ENCODE measurements around the gene RNF13. TPM values are rescaled to one million over a fixed set of nuclear protein-coding genes. Genes with fewer than 3 reads are reported as not detected.

The RNF13 gene
- total and polyA plus RNA-seq, 2 of the 4 experiments (the other 2 are of a cell fraction), result 12.8 to 29.8 TPM

DNA sequence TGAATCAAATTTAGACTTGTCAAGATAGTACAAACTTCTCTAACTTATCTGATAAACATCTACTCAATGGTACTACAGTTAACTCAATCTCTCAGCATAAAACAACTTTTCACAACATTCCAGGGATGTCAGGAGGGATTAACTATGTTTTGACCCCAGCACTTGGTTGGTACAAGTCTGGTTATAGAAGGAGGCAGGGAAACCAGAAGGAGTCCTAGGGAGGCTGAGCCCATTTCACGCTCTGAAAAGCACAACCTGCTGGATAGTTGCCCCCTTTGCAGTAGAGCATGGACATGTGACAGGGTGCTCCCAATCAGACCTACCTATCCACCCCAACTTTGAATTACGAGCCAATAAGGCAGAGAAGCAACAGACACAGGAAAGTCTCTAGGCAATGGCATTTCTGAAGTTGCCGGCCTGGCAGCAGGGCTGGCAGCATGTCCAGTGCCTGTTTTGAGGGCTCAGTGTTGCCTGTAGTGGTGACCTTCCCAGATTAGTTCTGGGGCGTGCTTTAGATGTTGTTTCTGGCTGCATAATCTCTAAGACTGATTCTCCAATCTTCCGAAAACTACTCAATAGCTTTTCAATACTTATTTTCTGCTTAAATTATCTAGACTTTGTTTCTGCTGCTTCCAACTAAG, 28.8 kb upstream of the RNF13 start (continued):
- TF ChIP-seq RAD21 (IDR thresholded peaks at IDR 0.05; ENCODE audit: low read length), result no peak

DNA sequence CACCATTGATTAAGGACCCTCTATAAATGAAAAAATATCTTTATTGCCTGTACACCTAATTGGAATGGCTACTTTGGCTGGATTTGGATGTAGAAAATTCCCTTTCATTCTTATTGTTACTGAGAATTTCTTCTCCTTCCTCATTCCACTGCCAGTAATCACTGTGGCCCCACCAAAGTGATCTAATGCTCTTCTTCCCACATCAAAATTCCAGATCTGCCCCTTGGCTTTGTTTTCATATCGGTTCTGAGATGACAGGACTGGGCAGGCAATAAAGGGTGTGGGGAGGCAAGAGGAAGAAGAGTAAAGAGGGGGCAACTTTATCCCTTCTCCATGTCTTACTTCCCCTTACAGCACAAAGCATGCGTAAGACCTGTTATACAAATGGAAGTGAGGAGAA, 22.7 kb upstream of the RNF13 start:
- no peak overlapping the region for H2AK9ac ChIP-seq (replicated peaks; ENCODE audit: low read depth, low read length, poor library complexity)
- POLR2A ChIA-PET (ENCODE audit: unreplicated experiment), result no interaction called here
- H3K4me3 ChIP-seq (ENCODE audit: insufficient read depth, low read depth, low read length), result no peak overlapping the region
- H4K5ac ChIP-seq (ENCODE audit: low read depth, low read length), result no peak overlapping the region
- in situ Hi-C loops (cut with MboI; ENCODE audit: low sequenced_read_pairs), result no loop called here
- H2BK20ac ChIP-seq (ENCODE audit: low read depth, low read length), result peak overlapping the region; percentile 76
- peak overlapping the region; percentile 77 for H2BK120ac ChIP-seq (ENCODE audit: low read depth, low read length)
- dilution Hi-C loops (cut with HindIII; ENCODE audit: low sequenced_read_pairs, unreplicated experiment), result no loop called here
- no TSS peak for BruUV-seq (replicated peaks)
- H3K4me1 ChIP-seq (ENCODE audit: control insufficient read depth, insufficient read depth, low read length), result peaks cover 3% of the 10 kb centered on the region; the same call in 1 of the 2 replicates
- peak overlapping the region; percentile 81 for H2AFZ ChIP-seq (replicated peaks; ENCODE audit: low read length, poor library complexity)
- H2AK5ac ChIP-seq (ENCODE audit: low read depth, low read length), result peak overlapping the region; percentile 51; the same call in 1 of the 2 replicates
- intact Hi-C loops (cut with micrococcal nuclease), result no loop called here
- no peak overlapping the region for H2BK5ac ChIP-seq (ENCODE audit: low read depth, low read length, poor library complexity, severe bottlenecking)
- no peaks in the 10 kb centered on the region for H3K9me3 ChIP-seq (ENCODE audit: control insufficient read depth, insufficient read depth, low read length)
- no peak overlapping the region for H3K4me2 ChIP-seq (ENCODE audit: low read depth, low read length)
- H4K91ac ChIP-seq (ENCODE audit: insufficient read depth, low read depth, low read length), result no peak overlapping the region
- H2BK15ac ChIP-seq (ENCODE audit: low read depth, low read length), result no peak overlapping the region; the same call in 2 of the 3 replicates
- CTCF ChIA-PET, result no interaction called here
- DNase-seq (peak; percentile 44), ATAC-seq (ENCODE audit: low read depth) (no peak)
- peak overlapping the region in 1 of 2 experiments; percentile 67; a peak in 1 of 4 replicates for H4K8ac ChIP-seq (ENCODE audit: low read depth in 2 of 2, low read length in 2 of 2)
- H3K23ac ChIP-seq (ENCODE audit: low read depth, low read length), result no peak overlapping the region
- no peaks in the 10 kb centered on the region for H3K36me3 ChIP-seq (ENCODE audit: control insufficient read depth, insufficient read depth, low read length)
- H3K9ac ChIP-seq (ENCODE audit: low read depth, low read length), result no peak overlapping the region
- H4K20me1 ChIP-seq (ENCODE audit: insufficient read depth, low read length), result no peaks in the 10 kb centered on the region
- peak overlapping the region; percentile 56 for H3K4ac ChIP-seq (ENCODE audit: low read depth, low read length)
- no CpG with 5 or more reads among the region's 2 CpGs for WGBS, 2 experiments (ENCODE audit: extremely low coverage in 2 of 2, insufficient read length in 1 of 2)
- H3K9me1 ChIP-seq (ENCODE audit: insufficient read depth, low read length), result no peaks in the 10 kb centered on the region
- no peak overlapping the region for H3K18ac ChIP-seq (ENCODE audit: low read depth, low read length)
- H3K79me1 ChIP-seq (ENCODE audit: low read depth in 1 of 2, low read length in 2 of 2), result no peaks in the 10 kb centered on the region
- no peaks in the 10 kb centered on the region for H3K27me3 ChIP-seq (ENCODE audit: control insufficient read depth, insufficient read depth, low read length)
- H3K56ac ChIP-seq (ENCODE audit: extremely low read depth, insufficient read depth, low read length), result no peak overlapping the region
- peak overlapping the region; percentile 75; the same call in 1 of the 2 replicates for H3K14ac ChIP-seq (replicated peaks; ENCODE audit: low read depth, low read length)
- no peak for TF ChIP-seq CEBPB (IDR thresholded peaks at IDR 0.05; ENCODE audit: low read depth, low read length)
- TF ChIP-seq RCOR1 (IDR thresholded peaks at IDR 0.05; ENCODE audit: insufficient replicate concordance, low read length), result no peak
- no peak overlapping the region for H3K27ac ChIP-seq (ENCODE audit: insufficient read depth, low read length)

All from IMR-90 (cell line).